ENCODE data around the gene BOK.

- TF ChIP-seq FOXM1 (IDR thresholded peaks at IDR 0.05; ENCODE audit: borderline replicate concordance) (no peak), ARNT (IDR thresholded peaks at IDR 0.05) (no peak), PKNOX1 (IDR thresholded peaks at IDR 0.05) (no peak), ZNF384 (IDR thresholded peaks at IDR 0.05) (no peak), LEF1 (IDR thresholded peaks at IDR 0.05; ENCODE audit: borderline replicate concordance) (no peak), CTBP1 (IDR thresholded peaks at IDR 0.05; ENCODE audit: borderline replicate concordance) (no peak), BHLHE40 (IDR thresholded peaks at IDR 0.05; ENCODE audit: borderline replicate concordance) (no peak), SP1 (IDR thresholded peaks at IDR 0.05) (no peak), HDGF (IDR thresholded peaks at IDR 0.05; ENCODE audit: borderline replicate concordance) (no peak), FOXK2 (IDR thresholded peaks at IDR 0.05) (no peak)
Measured at GRCh38 chr2:241582328-241582727, 23.8 kb downstream of the BOK start.

Measured in HEK293T (cell line).